Measurements from ENCODE around the gene UTP25. TPM values are rescaled to one million over a fixed set of nuclear protein-coding genes. Genes with fewer than 3 reads are reported as not detected.

The UTP25 gene
- total RNA-seq, 1 donor from 2014 or later: 6.4 TPM

GRCh38 chr1:209823143-209824041 is 4.4 kb upstream of the UTP25 start:
- Histone ChIP-seq H3F3A (ENCODE audit: low read depth) (peaks cover 4% of the 10 kb centered on the region), H3K4me3 (no peak overlapping the region), H2AFZ (replicated peaks) (peak overlapping the region; percentile 59), H4K20me1 (ENCODE audit: low read depth) (no peaks in the 10 kb centered on the region), H3K79me2 (ENCODE audit: low read depth) (peaks cover 2% of the 10 kb centered on the region), H3K27me3 (peaks cover 44% of the 10 kb centered on the region), H3K9me3 (ENCODE audit: low read depth) (no peaks in the 10 kb centered on the region), H3K27ac (no peak overlapping the region), H3K9ac (no peak overlapping the region), H3K4me2 (no peak overlapping the region), H3K4me1 (no peaks in the 10 kb centered on the region), H3K36me3 (no peaks in the 10 kb centered on the region)
- peak; percentile 83 for TF ChIP-seq CTCF (IDR thresholded peaks at IDR 0.05)
- no peak for TF ChIP-seq EZH2 (IDR thresholded peaks at IDR 0.05)
- Mint-ChIP-seq H3K4me3 (no peak overlapping the region), H3K9me3 (no peaks in the 10 kb centered on the region), H3K36me3 (no peaks in the 10 kb centered on the region), H3K27ac (no peak overlapping the region), H3K27me3 (ENCODE audit: insufficient read depth, low read depth) (peaks cover 8% of the 10 kb centered on the region), H3K4me1 (peaks cover 10% of the 10 kb centered on the region)
- peak; percentile 52 for DNase-seq (ENCODE audit: low spot score)

GRCh38 chr1:209825591-209826434 is 2.0 kb upstream of the UTP25 start:
- Histone ChIP-seq H4K20me1 (ENCODE audit: low read depth) (no peaks in the 10 kb centered on the region), H3K27ac (no peak overlapping the region), H3K4me2 (no peak overlapping the region), H3K79me2 (ENCODE audit: low read depth) (peaks cover 19% of the 10 kb centered on the region), H3F3A (ENCODE audit: low read depth) (peaks cover 4% of the 10 kb centered on the region), H3K36me3 (no peaks in the 10 kb centered on the region), H3K4me3 (no peak overlapping the region), H3K9ac (no peak overlapping the region), H2AFZ (replicated peaks) (no peak overlapping the region), H3K4me1 (no peaks in the 10 kb centered on the region), H3K27me3 (peaks cover 22% of the 10 kb centered on the region), H3K9me3 (ENCODE audit: low read depth) (no peaks in the 10 kb centered on the region)
- Mint-ChIP-seq H3K9me3 (no peaks in the 10 kb centered on the region), H3K4me1 (peaks cover 15% of the 10 kb centered on the region), H3K4me3 (no peak overlapping the region), H3K27me3 (ENCODE audit: insufficient read depth, low read depth) (peaks cover 8% of the 10 kb centered on the region), H3K27ac (no peak overlapping the region), H3K36me3 (no peaks in the 10 kb centered on the region)
- TF ChIP-seq CTCF (IDR thresholded peaks at IDR 0.05) (no peak), EZH2phosphoT487 (IDR thresholded peaks at IDR 0.05) (no peak)
- no peak for DNase-seq (ENCODE audit: low spot score)

- H3K4me3 ChIP-seq: no peak overlapping the region
- H3K79me2 ChIP-seq (ENCODE audit: low read depth): peaks cover 19% of the 10 kb centered on the region
- H3K27me3 ChIP-seq: peaks cover 8% of the 10 kb centered on the region
- peaks cover 10% of the 10 kb centered on the region for H3K36me3 Mint-ChIP-seq
- no peaks in the 10 kb centered on the region for H3K4me1 ChIP-seq
- H3K9me3 Mint-ChIP-seq: no peaks in the 10 kb centered on the region
- H3K4me3 Mint-ChIP-seq: peak overlapping the region; percentile 54
- no peak for DNase-seq (ENCODE audit: low spot score)
- H3K27ac ChIP-seq: no peak overlapping the region
- peaks cover 15% of the 10 kb centered on the region for H3K4me1 Mint-ChIP-seq
- H3K36me3 ChIP-seq: peaks cover 6% of the 10 kb centered on the region
- H4K20me1 ChIP-seq (ENCODE audit: low read depth): no peaks in the 10 kb centered on the region
- no peak overlapping the region for H3K9ac ChIP-seq
- H3K27me3 Mint-ChIP-seq (ENCODE audit: insufficient read depth, low read depth): peaks cover 5% of the 10 kb centered on the region
- H3K4me2 ChIP-seq: no peak overlapping the region
- TF ChIP-seq CTCF (IDR thresholded peaks at IDR 0.05) (no peak), EZH2phosphoT487 (IDR thresholded peaks at IDR 0.05) (no peak), EZH2 (IDR thresholded peaks at IDR 0.05) (no peak)
- no peak overlapping the region for H2AFZ ChIP-seq (replicated peaks)
- no peak overlapping the region for H3K27ac Mint-ChIP-seq
- peaks cover 4% of the 10 kb centered on the region for H3F3A ChIP-seq (ENCODE audit: low read depth)
- no peaks in the 10 kb centered on the region for H3K9me3 ChIP-seq (ENCODE audit: low read depth)
These were observed 1.9 kb downstream of the UTP25 start for GRCh38 chr1:209829716-209830115.

Measured in neural progenitor cell (in vitro differentiated cells).